GM12891 (cell line): Measurements from ENCODE around the gene CAMTA1.

Experiments used
- DNase-seq: peaks from one replicate; pipeline ENCODE4 v3.0.0; 2011; ENCODE audit warnings: low spot score; ENCODE audit not compliant: insufficient read length
- FAIRE-seq: peaks from 2 replicates; lab custom pipeline; 2011; peaks lifted over from hg19 to GRCh38; lab: Jason Lieb, UNC
- PAX5 ChIP-seq: IDR thresholded peaks from 2 replicates; pipeline ENCODE4 v1.6.1; 2011; ENCODE audit warnings: low read length, moderate library complexity, mild to moderate bottlenecking; ENCODE audit not compliant: insufficient read depth, severe bottlenecking
- POLR2A ChIP-seq: IDR thresholded peaks from 2 replicates; pipeline ENCODE4 v1.6.1; 2011; ENCODE audit warnings: low read depth, low read length, control low read depth
- POLR2AphosphoS5 ChIP-seq: IDR thresholded peaks from 2 replicates; pipeline ENCODE4 v1.6.1; 2011; ENCODE audit warnings: low read depth, low read length, control low read depth
- POU2F2 ChIP-seq: IDR thresholded peaks from 2 replicates; pipeline ENCODE4 v1.6.1; 2011; ENCODE audit warnings: low read depth, mild to moderate bottlenecking, control low read depth, low read length, moderate library complexity
- SPI1 ChIP-seq: IDR thresholded peaks from 2 replicates; pipeline ENCODE4 v1.6.1; 2011; ENCODE audit warnings: low read depth, low read length, control low read depth
- TAF1 ChIP-seq: IDR thresholded peaks from 2 replicates; pipeline ENCODE4 v1.6.1; 2011; ENCODE audit warnings: low read depth, low read length, control low read depth

CAMTA1 gene

DNA sequence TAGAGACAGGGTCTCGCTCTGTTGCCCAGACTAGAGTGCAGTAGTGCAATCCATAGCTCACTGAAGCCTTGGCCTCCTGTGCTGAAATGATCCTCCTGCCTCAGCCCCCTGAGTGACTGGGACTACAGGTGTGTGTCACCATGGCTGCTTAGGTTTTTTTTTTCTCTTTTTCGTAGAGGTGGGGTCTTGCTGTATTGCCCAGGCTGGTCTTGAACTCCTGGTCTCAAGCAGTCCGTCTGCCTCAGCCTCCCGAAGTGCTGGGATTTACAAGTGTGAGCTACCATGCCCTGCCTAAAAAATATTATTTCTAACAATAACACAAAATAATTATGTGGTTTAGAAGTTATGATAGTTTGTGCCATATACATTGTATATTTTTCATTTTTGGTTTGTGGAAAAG lies 9.9 kb downstream of the CAMTA1 start:
- DNase-seq (no peak), FAIRE-seq (no peak)
- no peak for TF ChIP-seq POLR2A
- no peak for TF ChIP-seq SPI1
- TF ChIP-seq POU2F2: no peak
- no peak for TF ChIP-seq PAX5
- TF ChIP-seq POLR2AphosphoS5: no peak
- TF ChIP-seq TAF1: no peak

DNA sequence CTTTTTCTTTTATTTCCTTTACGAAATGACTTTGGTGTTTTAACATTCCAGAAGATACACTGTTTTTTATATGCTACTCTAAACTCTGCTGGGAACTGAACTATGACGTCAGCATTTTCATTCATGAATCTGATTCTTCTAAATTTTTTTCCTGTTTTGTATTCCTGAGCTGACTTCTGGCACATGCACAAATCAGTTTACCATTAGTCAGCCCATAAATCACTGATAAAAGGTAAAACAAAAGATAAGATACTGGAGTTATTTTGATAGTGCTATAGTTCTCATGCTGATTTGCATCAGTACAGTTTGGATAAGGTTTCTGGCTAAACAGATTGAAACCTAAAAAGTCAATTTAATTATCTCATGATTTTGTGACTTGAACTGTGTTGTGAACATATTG lies 10.4 kb downstream of the CAMTA1 start:
- FAIRE-seq (no peak), DNase-seq (no peak)
- no peak for TF ChIP-seq SPI1
- no peak for TF ChIP-seq POU2F2
- TF ChIP-seq TAF1: no peak
- no peak for TF ChIP-seq POLR2AphosphoS5
- no peak for TF ChIP-seq PAX5
- no peak for TF ChIP-seq POLR2A

DNA sequence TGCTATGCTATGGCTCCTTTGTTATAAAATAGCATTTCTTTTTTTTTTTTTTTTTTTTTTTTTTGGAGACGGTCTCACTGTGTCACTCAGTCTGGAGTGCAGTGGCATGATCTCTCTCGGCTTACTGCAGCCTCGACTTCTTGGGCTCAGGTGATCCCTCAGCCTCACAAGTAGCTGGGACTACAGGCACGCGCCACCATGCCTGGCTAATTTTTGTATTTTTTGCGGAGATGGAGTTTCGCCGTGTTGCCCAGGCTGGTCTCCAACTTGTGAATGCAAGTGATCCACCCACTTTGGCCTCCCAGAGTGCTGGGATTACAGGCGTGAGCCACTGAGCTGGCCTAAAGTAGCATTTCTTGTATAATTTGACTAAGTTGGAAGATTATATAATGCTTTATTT lies 10.8 kb downstream of the CAMTA1 start:
- TF ChIP-seq TAF1 (no peak), POLR2AphosphoS5 (no peak), PAX5 (no peak), POLR2A (no peak), POU2F2 (no peak), SPI1 (no peak)
- FAIRE-seq (no peak), DNase-seq (no peak)

DNA sequence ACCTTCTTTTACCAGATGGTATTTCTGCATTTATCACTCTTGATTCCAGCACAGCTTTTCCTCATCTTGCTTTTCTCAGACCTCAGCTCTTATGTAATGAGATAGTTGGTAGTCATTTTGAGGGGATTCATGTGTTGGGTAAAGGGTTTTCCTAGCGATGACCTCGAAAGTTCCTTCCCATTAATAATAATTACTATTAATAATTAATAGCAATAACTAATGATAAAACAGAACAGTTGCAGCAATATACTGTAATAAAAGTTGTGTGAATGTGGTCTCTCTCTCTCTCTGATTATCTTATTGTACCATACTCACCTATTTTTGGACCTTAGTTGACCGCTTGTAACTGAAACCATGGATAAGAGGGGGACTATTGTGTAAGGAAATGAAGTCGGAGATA lies 14.2 kb downstream of the CAMTA1 start:
- TF ChIP-seq POLR2AphosphoS5: no peak
- TF ChIP-seq POU2F2: no peak
- TF ChIP-seq POLR2A: no peak
- TF ChIP-seq SPI1: no peak
- TF ChIP-seq PAX5: no peak
- no peak for TF ChIP-seq TAF1
- FAIRE-seq: no peak
- no peak for DNase-seq

DNA sequence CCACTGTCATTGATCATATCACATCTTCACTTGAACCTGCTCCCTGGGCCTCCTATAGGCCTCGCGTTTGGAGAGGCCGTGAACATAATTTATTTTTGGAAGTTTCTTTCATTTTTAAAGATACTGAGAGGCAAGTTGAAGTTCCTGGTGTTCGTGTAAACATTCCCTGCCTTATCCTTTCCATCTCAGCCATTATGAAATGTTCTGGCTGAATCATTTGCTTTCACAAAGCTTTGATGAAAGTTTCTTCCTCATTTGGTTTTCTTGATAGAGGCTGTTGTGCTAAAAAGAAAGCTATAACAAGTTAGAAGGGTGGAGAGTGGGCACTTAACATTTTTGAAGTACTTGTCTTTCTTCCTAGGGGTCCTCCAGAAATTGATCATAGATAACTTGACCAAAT lies 15.5 kb downstream of the CAMTA1 start:
- FAIRE-seq (no peak), DNase-seq (no peak)
- TF ChIP-seq TAF1: no peak

DNA sequence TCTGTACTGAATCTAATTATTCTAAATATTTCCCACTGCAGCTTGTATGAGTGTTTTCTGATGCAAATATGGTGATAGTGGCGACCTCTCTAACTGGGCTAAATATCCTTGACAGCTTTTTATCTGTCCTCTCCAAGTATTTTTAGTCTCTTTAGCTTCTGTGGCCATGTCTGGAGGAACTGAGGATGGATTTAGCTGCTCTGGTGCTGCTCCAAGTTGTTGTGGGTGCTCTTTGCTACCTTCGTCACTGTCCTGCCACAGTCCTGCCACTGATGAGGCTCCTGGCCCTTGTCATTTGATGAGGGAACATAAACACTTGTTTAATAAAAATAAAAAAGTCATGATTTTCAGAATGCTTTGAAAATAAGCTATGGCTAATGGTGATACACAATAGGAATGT lies 15.9 kb downstream of the CAMTA1 start:
- FAIRE-seq (no peak), DNase-seq (no peak)
- no peak for TF ChIP-seq POLR2AphosphoS5
- TF ChIP-seq POU2F2: no peak
- no peak for TF ChIP-seq SPI1
- TF ChIP-seq POLR2A: no peak
- TF ChIP-seq TAF1: no peak
- TF ChIP-seq PAX5: no peak

DNA sequence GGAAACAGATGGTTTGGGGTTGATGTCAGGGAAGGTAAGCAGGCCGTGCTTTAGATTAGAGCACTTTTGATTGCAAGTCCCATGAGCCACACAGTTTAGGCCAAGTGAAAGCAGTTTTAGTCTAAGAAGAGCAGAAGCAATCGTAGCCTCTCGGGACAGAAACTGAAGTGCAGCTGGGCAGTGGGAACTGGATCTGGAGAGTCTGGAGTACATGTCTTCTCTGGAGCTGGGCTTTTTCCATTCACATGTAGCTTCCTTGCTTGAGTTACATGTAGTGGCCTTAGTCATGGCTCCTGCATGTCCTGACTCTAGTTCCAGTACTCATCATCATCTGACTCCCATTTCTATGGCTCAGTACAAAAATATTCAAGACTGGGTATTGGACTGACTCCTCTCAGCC lies 16.7 kb downstream of the CAMTA1 start:
- TF ChIP-seq TAF1: no peak
- no peak for TF ChIP-seq PAX5
- no peak for TF ChIP-seq POLR2A
- TF ChIP-seq POLR2AphosphoS5: no peak
- TF ChIP-seq SPI1: no peak
- TF ChIP-seq POU2F2: no peak
- FAIRE-seq (no peak), DNase-seq (no peak)

DNA sequence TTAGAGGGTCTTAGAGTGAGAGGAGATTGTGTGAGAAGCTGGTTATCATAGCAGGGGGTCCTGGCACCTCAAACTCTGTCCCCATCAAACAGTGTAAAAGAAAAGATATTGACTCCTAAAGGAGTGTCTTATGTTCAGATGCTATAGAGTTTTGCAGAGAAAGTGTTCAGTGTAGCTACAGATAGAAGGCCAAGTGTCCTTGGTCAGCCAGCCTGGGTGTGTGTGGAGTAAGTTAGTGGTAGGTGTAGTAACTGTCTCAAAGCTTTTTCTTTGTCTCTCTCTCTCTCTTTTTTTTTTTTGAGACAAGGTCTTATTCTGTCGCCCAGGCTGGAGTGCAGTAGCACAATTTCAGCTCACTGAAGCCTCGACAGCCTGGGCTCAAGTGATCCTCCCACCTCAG lies 17.2 kb downstream of the CAMTA1 start:
- FAIRE-seq (no peak), DNase-seq (no peak)
- TF ChIP-seq POLR2AphosphoS5 (no peak), POLR2A (no peak), POU2F2 (no peak), SPI1 (no peak), PAX5 (no peak), TAF1 (no peak)

DNA sequence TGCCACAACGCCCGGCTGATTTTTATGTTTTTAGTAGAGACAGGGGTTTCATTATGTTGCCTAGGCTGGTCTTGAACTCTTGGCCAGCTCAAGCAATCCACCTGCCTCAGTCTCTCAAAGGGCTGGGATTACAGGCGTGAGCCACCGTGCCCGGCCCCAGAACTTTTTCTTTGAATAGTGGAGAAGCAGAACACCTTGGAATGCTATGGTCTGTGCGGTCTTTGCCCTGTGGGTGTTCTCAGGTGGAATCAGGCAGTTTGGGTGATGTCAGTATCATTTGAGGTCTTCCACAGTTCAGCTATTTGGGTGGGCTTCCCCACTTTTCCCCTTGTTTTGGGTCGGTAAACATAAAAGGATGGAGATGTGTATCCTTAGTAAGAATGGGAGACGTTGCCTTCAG lies 17.6 kb downstream of the CAMTA1 start:
- FAIRE-seq: no peak
- DNase-seq: no peak
- TF ChIP-seq SPI1 (no peak), TAF1 (no peak), POLR2A (no peak), POLR2AphosphoS5 (no peak), PAX5 (no peak), POU2F2 (no peak)

DNA sequence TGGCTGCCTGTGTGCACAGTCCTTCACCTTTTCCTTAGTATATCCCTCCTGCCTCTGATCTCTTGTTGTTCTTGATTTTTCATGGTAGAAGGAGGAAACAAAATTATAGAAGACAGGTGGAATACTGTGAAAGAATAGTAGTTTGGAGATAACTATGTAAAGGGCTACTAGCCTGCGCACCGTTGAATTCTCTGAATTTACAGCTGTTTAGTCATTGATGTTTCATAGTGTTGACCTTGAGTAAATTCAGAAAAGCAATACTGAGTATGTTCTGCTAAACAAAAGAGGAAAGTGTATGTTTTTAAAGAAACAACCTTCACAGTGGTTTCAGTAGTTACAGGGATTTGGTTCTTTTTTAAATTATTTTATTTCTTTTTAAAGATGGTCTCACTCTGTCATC lies 18.1 kb downstream of the CAMTA1 start:
- no peak for DNase-seq
- TF ChIP-seq POLR2A (no peak), PAX5 (no peak), SPI1 (no peak), POU2F2 (no peak), TAF1 (no peak), POLR2AphosphoS5 (no peak)
- no peak for FAIRE-seq

DNA sequence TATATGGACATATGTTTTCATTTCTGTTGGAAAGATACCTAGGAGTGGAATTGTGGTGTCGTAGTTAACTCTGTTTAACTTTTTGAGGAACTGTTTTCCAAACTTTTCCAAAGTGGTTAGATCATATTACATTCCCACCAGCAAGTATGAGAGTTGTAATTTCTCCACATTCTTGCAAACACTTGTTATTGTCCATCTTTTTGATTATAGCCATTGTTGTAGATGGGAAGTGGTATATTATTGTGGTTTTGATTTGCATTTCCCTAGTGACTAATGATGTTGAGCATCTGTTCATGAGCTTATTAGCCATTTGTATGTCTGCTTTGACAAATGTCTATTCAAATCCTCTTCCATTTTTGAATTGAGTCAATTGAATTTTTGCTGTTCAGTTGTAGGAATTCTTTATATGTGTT lies 19.8 kb downstream of the CAMTA1 start:
- TF ChIP-seq POLR2AphosphoS5: no peak
- TF ChIP-seq POLR2A: no peak
- peak; percentile 77 for TF ChIP-seq SPI1
- FAIRE-seq: peak; percentile 28
- no peak for DNase-seq
